Breast epithelium (tissue), 3 donors: ENCODE data around the gene PNPO.

Experiments
- POLR2A ChIP-seq: fragments of 450-650 bp; IDR thresholded peaks from one replicate; pipeline ENCODE4 v1.6.1; 2016; ENCODE audit warnings: antibody characterized with exemption, mild to moderate bottlenecking, moderate library complexity
- POLR2AphosphoS5 ChIP-seq, 3 donors: sonication (generic); formaldehyde crosslinking; IDR thresholded peaks; one replicate each; pipeline ENCODE4 v1.6.1; 2017; ENCODE audit warnings: antibody characterized with exemption in 3 of 3
- TF ChIP-seq, protein P1 (sequence below), 3 donors: fragments of 450-650 bp; IDR thresholded peaks; one replicate each; pipeline ENCODE4 v1.5.1; 2016 to 2017; ENCODE audit warnings: antibody characterized with exemption in 3 of 3, mild to moderate bottlenecking in 3 of 3, moderate library complexity in 3 of 3

DNA sequence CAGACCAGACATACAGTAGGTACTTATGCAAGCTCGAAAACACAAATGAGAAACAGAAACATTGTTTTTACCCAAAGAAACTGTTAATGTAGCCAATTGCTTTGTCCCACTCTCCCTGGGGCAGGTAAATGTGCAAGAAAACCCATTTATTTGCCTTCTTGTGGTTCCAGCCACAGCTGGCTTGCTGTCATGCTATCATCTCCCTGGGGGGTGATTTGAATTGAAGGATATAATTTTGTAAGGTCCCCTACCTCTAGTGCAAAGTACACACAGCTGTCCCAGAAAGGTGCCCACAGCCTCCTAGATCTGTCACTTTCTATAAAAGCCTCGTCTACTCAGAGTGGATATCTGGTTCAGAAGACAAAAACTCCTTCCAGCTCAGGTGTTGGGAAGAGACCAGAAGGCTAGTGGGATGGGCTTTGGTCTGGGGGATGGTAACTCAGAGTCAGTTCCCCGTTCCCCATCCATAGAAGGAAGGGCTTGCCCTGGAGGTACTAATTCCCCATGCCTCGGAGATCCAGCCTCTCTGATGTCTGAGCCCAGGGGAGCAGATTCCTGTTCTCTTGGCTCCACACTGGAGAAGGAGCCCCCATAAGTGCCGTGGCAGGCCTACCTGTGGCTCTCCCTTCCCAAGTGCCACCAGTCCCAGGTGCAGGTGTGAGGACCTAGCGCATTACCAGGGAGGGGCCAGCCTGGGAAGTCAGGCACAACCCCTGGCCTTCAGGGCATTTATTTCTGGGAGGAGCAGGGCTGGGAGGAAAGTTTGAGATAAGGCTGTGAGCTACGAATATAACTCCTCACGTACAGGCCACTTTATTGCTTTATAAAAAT lies 18.7 kb downstream of the PNPO start:
- TF ChIP-seq, protein P1, sequence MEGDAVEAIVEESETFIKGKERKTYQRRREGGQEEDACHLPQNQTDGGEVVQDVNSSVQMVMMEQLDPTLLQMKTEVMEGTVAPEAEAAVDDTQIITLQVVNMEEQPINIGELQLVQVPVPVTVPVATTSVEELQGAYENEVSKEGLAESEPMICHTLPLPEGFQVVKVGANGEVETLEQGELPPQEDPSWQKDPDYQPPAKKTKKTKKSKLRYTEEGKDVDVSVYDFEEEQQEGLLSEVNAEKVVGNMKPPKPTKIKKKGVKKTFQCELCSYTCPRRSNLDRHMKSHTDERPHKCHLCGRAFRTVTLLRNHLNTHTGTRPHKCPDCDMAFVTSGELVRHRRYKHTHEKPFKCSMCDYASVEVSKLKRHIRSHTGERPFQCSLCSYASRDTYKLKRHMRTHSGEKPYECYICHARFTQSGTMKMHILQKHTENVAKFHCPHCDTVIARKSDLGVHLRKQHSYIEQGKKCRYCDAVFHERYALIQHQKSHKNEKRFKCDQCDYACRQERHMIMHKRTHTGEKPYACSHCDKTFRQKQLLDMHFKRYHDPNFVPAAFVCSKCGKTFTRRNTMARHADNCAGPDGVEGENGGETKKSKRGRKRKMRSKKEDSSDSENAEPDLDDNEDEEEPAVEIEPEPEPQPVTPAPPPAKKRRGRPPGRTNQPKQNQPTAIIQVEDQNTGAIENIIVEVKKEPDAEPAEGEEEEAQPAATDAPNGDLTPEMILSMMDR (IDR thresholded peaks at IDR 0.05), result no peak
- TF ChIP-seq POLR2AphosphoS5 (IDR thresholded peaks at IDR 0.05) (no peak), POLR2A (no peak)
